Spleen (tissue), 7 donors: ENCODE data around the gene PIGS.

Experiments used
- POLR2A ChIP-seq, 3 donors: fragments of 450-650 bp; IDR thresholded peaks; one replicate each; pipeline ENCODE4 v1.5.1; 2017; ENCODE audit warnings: antibody characterized with exemption in 3 of 3, mild to moderate bottlenecking in 1 of 3
- POLR2AphosphoS5 ChIP-seq, 3 donors: sonication (generic); formaldehyde crosslinking; IDR thresholded peaks; one replicate each; pipeline ENCODE4 v1.5.1; 2017; ENCODE audit warnings: antibody characterized with exemption in 3 of 3
- TF ChIP-seq, protein P1 (sequence below), 11 experiments: fragments of 200-600 bp in 7 of 11; fragments of 450-650 bp in 4 of 11; sonication (generic) in 4 of 11; IDR thresholded peaks in 8 of 11; conservative IDR thresholded peaks in 3 of 11; 1 replicate in 7 of 11; 2 replicates in 4 of 11; pipeline versions ENCODE4 v1.4.0 to v1.8.0; 2016 to 2021; ENCODE audit warnings: antibody characterized with exemption in 11 of 11, inconsistent platforms in 4 of 11, mild to moderate bottlenecking in 1 of 11
- donor health status: DM: no; HTN: no; CAD: no; lungs with moderate emphysema.
- donor health status: DM: no; HTN: no; CAD: no.
- donor health status: DM: no; HTN: no; CAD: no.

DNA sequence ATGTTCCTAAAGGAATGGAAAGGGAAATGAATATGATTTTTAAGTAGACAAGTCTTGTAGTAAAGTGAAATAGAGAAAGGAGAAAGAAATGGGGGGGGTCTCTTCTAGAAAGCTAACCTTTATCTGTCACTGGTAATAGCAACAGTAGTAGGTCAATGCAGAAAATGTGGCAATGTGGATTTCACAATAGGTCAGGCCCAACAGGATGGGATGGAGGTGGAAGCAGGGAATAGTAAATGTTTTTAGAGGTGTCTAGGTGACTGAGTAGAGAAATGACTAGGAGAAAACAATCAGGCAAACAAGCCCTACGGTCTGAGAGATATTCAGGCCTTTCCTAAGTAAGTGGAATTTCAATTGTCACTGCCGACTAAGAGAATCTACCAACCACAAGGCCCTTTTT is 48.7 kb upstream of the PIGS start:
- TF ChIP-seq, protein P1, sequence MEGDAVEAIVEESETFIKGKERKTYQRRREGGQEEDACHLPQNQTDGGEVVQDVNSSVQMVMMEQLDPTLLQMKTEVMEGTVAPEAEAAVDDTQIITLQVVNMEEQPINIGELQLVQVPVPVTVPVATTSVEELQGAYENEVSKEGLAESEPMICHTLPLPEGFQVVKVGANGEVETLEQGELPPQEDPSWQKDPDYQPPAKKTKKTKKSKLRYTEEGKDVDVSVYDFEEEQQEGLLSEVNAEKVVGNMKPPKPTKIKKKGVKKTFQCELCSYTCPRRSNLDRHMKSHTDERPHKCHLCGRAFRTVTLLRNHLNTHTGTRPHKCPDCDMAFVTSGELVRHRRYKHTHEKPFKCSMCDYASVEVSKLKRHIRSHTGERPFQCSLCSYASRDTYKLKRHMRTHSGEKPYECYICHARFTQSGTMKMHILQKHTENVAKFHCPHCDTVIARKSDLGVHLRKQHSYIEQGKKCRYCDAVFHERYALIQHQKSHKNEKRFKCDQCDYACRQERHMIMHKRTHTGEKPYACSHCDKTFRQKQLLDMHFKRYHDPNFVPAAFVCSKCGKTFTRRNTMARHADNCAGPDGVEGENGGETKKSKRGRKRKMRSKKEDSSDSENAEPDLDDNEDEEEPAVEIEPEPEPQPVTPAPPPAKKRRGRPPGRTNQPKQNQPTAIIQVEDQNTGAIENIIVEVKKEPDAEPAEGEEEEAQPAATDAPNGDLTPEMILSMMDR (IDR thresholded peaks at IDR 0.05 in 8 of 11, conservative IDR thresholded peaks at IDR 0.05 in 3 of 11), result no peak
- TF ChIP-seq POLR2A (IDR thresholded peaks at IDR 0.05) (no peak), POLR2AphosphoS5 (IDR thresholded peaks at IDR 0.05) (no peak)
